H1 (cell line): Measurements from ENCODE around the gene CENPF. TPM values are rescaled to one million over a fixed set of nuclear protein-coding genes. Genes with fewer than 3 reads are reported as not detected.

Experiments used
- CTCF ChIA-PET: fragments of 300-600 bp; sonication (Branson Sonifier 250); formaldehyde crosslinking; loops from one replicate; lab custom pipeline; 2021; ENCODE audit not compliant: partially characterized antibody; lab: Charles Lee
- POLR2A ChIA-PET: fragments of 300-600 bp; sonication (Branson Sonifier 250); formaldehyde crosslinking; loops from one replicate; lab custom pipeline; 2021; ENCODE audit warnings: inconsistent platforms; ENCODE audit not compliant: partially characterized antibody; lab: Charles Lee
- DNase-seq, 2 experiments: peaks; one replicate each; pipeline versions ENCODE4 v3.0.0 to v3.0.0-alpha.2; 2010 to 2022; ENCODE audit warnings: low spot score in 2 of 2, low read depth in 1 of 2, mixed read lengths in 1 of 2
- FAIRE-seq: peaks from 2 replicates; lab custom pipeline; 2011; peaks lifted over from hg19 to GRCh38; lab: Jason Lieb, UNC
- H2AFZ ChIP-seq: 2 replicates; pipeline ENCODE4 v1.8.1; 2012; ENCODE audit warnings: low read length, inconsistent platforms
- H2AK5ac ChIP-seq: 2 replicates; pipeline ENCODE4 v1.6.1; 2013; ENCODE audit warnings: low read depth, low read length
- H2BK120ac ChIP-seq: replicated peaks from 2 replicates; pipeline ENCODE3; 2013; ENCODE audit warnings: low read depth, low read length, inconsistent platforms
- H2BK12ac ChIP-seq: 2 replicates; pipeline ENCODE4 v1.6.1; 2013; ENCODE audit warnings: low read depth, low read length
- H2BK15ac ChIP-seq: 2 replicates; pipeline ENCODE4 v1.6.1; 2013; ENCODE audit warnings: low read length
- H2BK20ac ChIP-seq: 2 replicates; pipeline ENCODE4 v1.6.1; 2013; ENCODE audit warnings: low read length
- H2BK5ac ChIP-seq: 2 replicates; pipeline ENCODE4 v1.6.1; 2013; ENCODE audit warnings: low read depth, low read length
- H3K14ac ChIP-seq: 2 replicates; pipeline ENCODE4 v1.6.1; 2013; ENCODE audit warnings: inconsistent platforms; ENCODE audit not compliant: insufficient read length
- H3K18ac ChIP-seq: 2 replicates; pipeline ENCODE4 v1.6.1; 2013; ENCODE audit warnings: low read length; ENCODE audit errors: extremely low read depth
- H3K23ac ChIP-seq: 2 replicates; pipeline ENCODE4 v1.6.1; 2013; ENCODE audit warnings: inconsistent platforms; ENCODE audit not compliant: insufficient read length
- H3K23me2 ChIP-seq: 2 replicates; pipeline ENCODE4 v1.6.1; 2013; ENCODE audit warnings: low read depth, low read length
- H3K27ac ChIP-seq: 2 replicates; pipeline ENCODE4 v1.6.1; 2011; ENCODE audit warnings: low read depth, low read length, inconsistent platforms
- H3K27me3 ChIP-seq, 4 experiments: replicated peaks in 1 of 4; 1 replicate in 1 of 4; 2 replicates in 3 of 4; pipeline versions ENCODE4 v1.6.1 to v1.8.1; 2011 to 2013; ENCODE audit warnings: low read length in 3 of 4, mild to moderate bottlenecking in 3 of 4, inconsistent platforms in 2 of 4, mixed read lengths in 2 of 4, moderate library complexity in 1 of 4; ENCODE audit not compliant: control insufficient read depth in 3 of 4, insufficient read depth in 3 of 4; ENCODE audit errors: extremely low read depth in 1 of 4
- H3K36me3 ChIP-seq, 4 experiments: 2 replicates each; pipeline versions ENCODE4 v1.6.1 to v1.8.1; 2011 to 2013; ENCODE audit warnings: mild to moderate bottlenecking in 4 of 4, low read length in 3 of 4, moderate library complexity in 2 of 4, control low read depth in 1 of 4, inconsistent platforms in 1 of 4; ENCODE audit not compliant: insufficient read depth in 4 of 4, control insufficient read depth in 2 of 4
- H3K4ac ChIP-seq: replicated peaks from 2 replicates; pipeline ENCODE3; 2013; ENCODE audit warnings: low read length, low read depth, mixed read lengths, inconsistent platforms; ENCODE audit not compliant: insufficient read length
- H3K4me1 ChIP-seq, 4 experiments: replicated peaks in 1 of 4; 1 replicate in 1 of 4; 2 replicates in 3 of 4; pipeline versions ENCODE4 v1.6.1 to v1.8.1; 2011 to 2013; ENCODE audit warnings: low read length in 3 of 4, inconsistent platforms in 2 of 4, mixed read lengths in 1 of 4; ENCODE audit not compliant: insufficient read depth in 4 of 4, control insufficient read depth in 3 of 4
- H3K4me2 ChIP-seq, 2 experiments: 2 replicates each; pipeline versions ENCODE4 v1.6.1 to v1.8.1; 2011 to 2013; ENCODE audit warnings: low read depth in 2 of 2, low read length in 2 of 2, control low read depth in 1 of 2, inconsistent platforms in 1 of 2, mild to moderate bottlenecking in 1 of 2; ENCODE audit not compliant: insufficient read depth in 1 of 2
- H3K4me3 ChIP-seq, 4 experiments: fragments of 200-600, 300-600 bp in 1 of 4; sonication (generic), shearing (Covaris generic), sonication (Bioruptor Twin) in 1 of 4; 2 replicates each; pipeline versions ENCODE4 v1.5.1 to v1.8.1; 2011 to 2016; ENCODE audit warnings: low read length in 4 of 4, low read depth in 3 of 4, control low read depth in 2 of 4, inconsistent platforms in 2 of 4, mild to moderate bottlenecking in 2 of 4, mixed read lengths in 1 of 4, moderate library complexity in 1 of 4; ENCODE audit not compliant: insufficient read depth in 2 of 4; ENCODE audit errors: extremely low read depth in 1 of 4
- H3K56ac ChIP-seq: replicated peaks from 2 replicates; pipeline ENCODE3; 2013; ENCODE audit warnings: low read depth, mild to moderate bottlenecking, mixed read lengths, low read length, inconsistent platforms; ENCODE audit not compliant: insufficient read length
- H3K79me1 ChIP-seq: 2 replicates; pipeline ENCODE4 v1.6.1; 2013; ENCODE audit warnings: low read depth, low read length, control low read depth
- H3K79me2 ChIP-seq, 2 experiments: 2 replicates each; pipeline versions ENCODE4 v1.6.1 to v1.8.1; 2012 to 2013; ENCODE audit warnings: low read length in 2 of 2, mild to moderate bottlenecking in 2 of 2, inconsistent platforms in 1 of 2; ENCODE audit not compliant: insufficient read depth in 2 of 2, control insufficient read depth in 1 of 2
- H3K9ac ChIP-seq, 4 experiments: replicated peaks in 1 of 4; 1 replicate in 1 of 4; 2 replicates in 3 of 4; pipeline versions ENCODE4 v1.6.1 to v1.8.1; 2011 to 2013; ENCODE audit warnings: low read depth in 3 of 4, low read length in 3 of 4, control low read depth in 2 of 4, mild to moderate bottlenecking in 2 of 4, moderate library complexity in 2 of 4, inconsistent platforms in 1 of 4; ENCODE audit errors: extremely low read depth in 1 of 4
- H3K9me3 ChIP-seq, 2 experiments: 2 replicates each; pipeline versions ENCODE4 v1.6.1 to v1.8.1; 2012 to 2013; ENCODE audit warnings: mild to moderate bottlenecking in 2 of 2, moderate library complexity in 2 of 2, control low read depth in 1 of 2, inconsistent platforms in 1 of 2, low read depth in 1 of 2, low read length in 1 of 2, mixed read lengths in 1 of 2; ENCODE audit not compliant: insufficient read depth in 2 of 2
- H4K20me1 ChIP-seq, 2 experiments: replicated peaks in 1 of 2; 2 replicates each; pipeline versions ENCODE3 to v1.8.1; 2011 to 2013; ENCODE audit warnings: inconsistent platforms in 2 of 2, low read length in 2 of 2, mild to moderate bottlenecking in 1 of 2; ENCODE audit not compliant: insufficient read depth in 2 of 2, control insufficient read depth in 1 of 2
- H4K5ac ChIP-seq: 2 replicates; pipeline ENCODE4 v1.6.1; 2013; ENCODE audit warnings: low read length, low read depth, mixed read lengths, inconsistent platforms; ENCODE audit not compliant: insufficient read length
- H4K8ac ChIP-seq: 2 replicates; pipeline ENCODE4 v1.8.0; 2013; ENCODE audit warnings: mild to moderate bottlenecking, moderate library complexity, low read length, inconsistent platforms; ENCODE audit not compliant: insufficient read depth; ENCODE audit errors: extremely low read depth
- H4K91ac ChIP-seq: replicated peaks from 2 replicates; pipeline ENCODE3; 2013; ENCODE audit warnings: low read length, mixed read lengths, inconsistent platforms; ENCODE audit not compliant: insufficient read length
- ASH2L ChIP-seq: fragments of 200-600, 300-600 bp; sonication (generic); IDR thresholded peaks from one replicate; pipeline ENCODE4 v1.7.1; 2017; ENCODE audit warnings: low read length
- ATF3 ChIP-seq: IDR thresholded peaks from 2 replicates; pipeline ENCODE4 v1.6.1; 2011; ENCODE audit warnings: low read depth, mild to moderate bottlenecking, low read length; ENCODE audit not compliant: insufficient read depth
- BCL11A ChIP-seq, 2 experiments: IDR thresholded peaks; one replicate each; pipeline ENCODE4 v1.6.1; 2011; ENCODE audit warnings: low read depth in 2 of 2, low read length in 2 of 2, mild to moderate bottlenecking in 2 of 2
- CBX5 ChIP-seq: fragments of 300-800, 300-1000 bp; sonication (generic); IDR thresholded peaks from 2 replicates; pipeline ENCODE4 v1.7.1; 2016; ENCODE audit warnings: antibody characterized with exemption, low read length, low read depth
- CEBPB ChIP-seq: IDR thresholded peaks from 2 replicates; pipeline ENCODE4 v1.6.1; 2012; ENCODE audit warnings: low read depth, low read length
- EGR1 ChIP-seq: IDR thresholded peaks from 2 replicates; pipeline ENCODE4 v1.6.1; 2011; ENCODE audit warnings: low read depth, low read length, borderline replicate concordance
- FOSL1 ChIP-seq: IDR thresholded peaks from 2 replicates; pipeline ENCODE4 v1.6.1; 2011; ENCODE audit warnings: mild to moderate bottlenecking, low read depth, low read length, moderate library complexity; ENCODE audit not compliant: insufficient read depth
- MAFK ChIP-seq: IDR thresholded peaks from 2 replicates; pipeline ENCODE4 v1.6.1; 2012; ENCODE audit warnings: low read depth, mild to moderate bottlenecking, improper control_type of control experiment, low read length
- SAP30 ChIP-seq: fragments of 300-600 bp; sonication (generic); IDR thresholded peaks from 2 replicates; pipeline ENCODE4 v1.7.1; 2012; ENCODE audit warnings: low read length, moderate library complexity, mild to moderate bottlenecking, inconsistent platforms; ENCODE audit not compliant: insufficient read depth, insufficient replicate concordance
- SIRT6 ChIP-seq: IDR thresholded peaks from one replicate; pipeline ENCODE4 v1.7.1; 2012; ENCODE audit warnings: low read length, inconsistent platforms
- TAF7 ChIP-seq: optimal IDR thresholded peaks from 2 replicates; pipeline ENCODE3; 2011; ENCODE audit warnings: low read depth, mild to moderate bottlenecking, inconsistent platforms, low read length, moderate library complexity, borderline replicate concordance
- TBP ChIP-seq: IDR thresholded peaks from 2 replicates; pipeline ENCODE4 v1.6.1; 2011; ENCODE audit warnings: low read depth, low read length, improper control_type of control experiment
- TCF12 ChIP-seq: IDR thresholded peaks from 2 replicates; pipeline ENCODE4 v1.6.1; 2011; ENCODE audit warnings: low read depth, mild to moderate bottlenecking, low read length
- ZNF274 ChIP-seq: IDR thresholded peaks from 2 replicates; pipeline ENCODE4 v1.7.0; 2012; ENCODE audit warnings: low read length, borderline replicate concordance; ENCODE audit errors: extremely low read depth
- WGBS, 2 experiments: shearing (Covaris generic) in 1 of 2; methylation state at CpG; one replicate each; pipeline versions ENCODE4 v1.1.6 to v1.1.7; 2013 to 2015; ENCODE audit warnings: low lambda C conversion rate in 2 of 2, mixed read lengths in 2 of 2, inconsistent platforms in 1 of 2, low coverage in 1 of 2, missing lambda C conversion rate in 1 of 2; ENCODE audit not compliant: insufficient replicate concordance in 2 of 2, insufficient coverage in 1 of 2, insufficient read length in 1 of 2; ENCODE audit errors: extremely low coverage in 1 of 2, missing lambda C conversion rate in 1 of 2; 5-methylcytosine and 5-hydroxymethylcytosine counted together
- polyA plus RNA-seq, 7 experiments: library from polyadenylated mRNA; depleted of rRNA in 3 of 7; stranded (reverse) in 5 of 7; unstranded in 2 of 7; fragments of >200 nt in 5 of 7; fragments of 200-250 nt in 2 of 7; gene quantifications; 1 replicate in 5 of 7; 2 replicates in 1 of 7; 4 replicates in 1 of 7; pipeline versions ENCODE4 v1.2.1 to v1.2.3, GENCODE V29; 2011 to 2013; ENCODE audit warnings: missing spikeins in 2 of 7, mixed read lengths in 2 of 7
- total RNA-seq: library from RNA; stranded (reverse); fragmentation: NEBNext Ultra II Directional; extraction: Animal tissue kit (Norgen Biotek cat#: 25700); gene quantifications from 2 replicates; pipeline ENCODE4 v1.2.1, GENCODE V29; 2021

The CENPF gene
- total and polyA plus RNA-seq, 2 of the 8 experiments (the other 6 are each of a cell fraction or from before 2014, with no cell fraction given): 13.7 to 170 TPM

GRCh38 chr1:214708321-214708955 is 105.4 kb downstream of the CENPF start:
- no peak overlapping the region for H2BK120ac ChIP-seq
- no peaks in the 10 kb centered on the region for H3K4me1 ChIP-seq
- H3K23ac ChIP-seq: no peak overlapping the region
- H3K27ac ChIP-seq: no peak overlapping the region
- no peak overlapping the region for H3K9ac ChIP-seq
- no peaks in the 10 kb centered on the region for H3K27me3 ChIP-seq
- H4K91ac ChIP-seq: no peak overlapping the region
- H3K4me2 ChIP-seq: no peak overlapping the region
- no peak overlapping the region for H2AFZ ChIP-seq
- no peaks in the 10 kb centered on the region for H3K79me2 ChIP-seq
- DNase-seq (no peak), FAIRE-seq (no peak)
- no peak overlapping the region for H3K56ac ChIP-seq
- H3K14ac ChIP-seq: no peak overlapping the region
- no peak overlapping the region for H4K5ac ChIP-seq
- no peak overlapping the region for H2BK5ac ChIP-seq
- H2AK5ac ChIP-seq: no peak overlapping the region
- no peaks in the 10 kb centered on the region for H3K23me2 ChIP-seq
- no peak overlapping the region for H3K18ac ChIP-seq
- no peaks in the 10 kb centered on the region for H4K20me1 ChIP-seq
- CTCF ChIA-PET: interaction anchor here (1.2 to 1.4 kb wide), 2 partner anchors 9 to 11 kb away, joined by 4 to 6 read pairs; no protein-coding TSS in a partner anchor
- no peak overlapping the region for H2BK15ac ChIP-seq
- no peaks in the 10 kb centered on the region for H3K79me1 ChIP-seq
- 72% methylated on average over 1 of the region's 1 CpG; no CpG with 5 or more reads in 1 of the 2 experiments for WGBS, 2 experiments
- no peak overlapping the region for H4K8ac ChIP-seq
- H3K36me3 ChIP-seq: no peaks in the 10 kb centered on the region
- H2BK12ac ChIP-seq: no peak overlapping the region
- no peak overlapping the region for H3K4me3 ChIP-seq
- H3K4ac ChIP-seq: no peak overlapping the region
- POLR2A ChIA-PET: no interaction called here
- H2BK20ac ChIP-seq: no peak overlapping the region
- no peaks in the 10 kb centered on the region for H3K9me3 ChIP-seq
- TF ChIP-seq FOSL1: no peak
- TF ChIP-seq CBX5: no peak
- no peak for TF ChIP-seq TAF7
- TF ChIP-seq SIRT6: no peak
- TF ChIP-seq TBP: no peak
- no peak for TF ChIP-seq TCF12
- no peak for TF ChIP-seq SAP30
- TF ChIP-seq ASH2L: no peak
- no peak for TF ChIP-seq EGR1
- no peak for TF ChIP-seq MAFK
- TF ChIP-seq CEBPB: no peak
- no peak for TF ChIP-seq BCL11A (IDR thresholded peaks at IDR 0.05; ENCODE audit: low read depth in 2 of 2, low read length in 2 of 2)
- no peak for TF ChIP-seq ZNF274
- no peak for TF ChIP-seq ATF3
